Measurements from ENCODE around the gene URB1.

- TF ChIP-seq CTCF (IDR thresholded peaks at IDR 0.05; ENCODE audit: poor library complexity) (no peak), EZH2 (IDR thresholded peaks at IDR 0.05; ENCODE audit: borderline replicate concordance) (no peak), EZH2phosphoT487 (IDR thresholded peaks at IDR 0.05; ENCODE audit: low read depth, severe bottlenecking, unreplicated experiment) (no peak)
These were observed 423 bp downstream of the URB1 start for GRCh38 chr21:32392299-32392879.

Measured in hepatocyte (in vitro differentiated cells).